Activated gamma-delta T cell treated with Interleukin-2 at 50 U/mL for 16 hours (primary cell): ENCODE data around the gene SNRPB.
"Not testable (repeated sequence)": the region's sequence is repeated elsewhere in the genome, so short reads cannot be mapped to it uniquely, and the experiment has no call there.

Experiments used
- DNase-seq: peaks from one replicate; pipeline ENCODE4 v3.0.0-alpha.2; 2020

The SNRPB gene

GRCh38 chr20:2470423-2471193, at the start of gene SNRPB:
SNRPB (minus strand) TSS chr20:2470789; CDS start chr20:2470690, 99 bp downstream.
- DNase-seq, result peak; percentile 95

- DNase-seq, result no peak
Observed at GRCh38 chr20:2519115-2519809, 48.7 kb upstream of the SNRPB start.

DNA sequence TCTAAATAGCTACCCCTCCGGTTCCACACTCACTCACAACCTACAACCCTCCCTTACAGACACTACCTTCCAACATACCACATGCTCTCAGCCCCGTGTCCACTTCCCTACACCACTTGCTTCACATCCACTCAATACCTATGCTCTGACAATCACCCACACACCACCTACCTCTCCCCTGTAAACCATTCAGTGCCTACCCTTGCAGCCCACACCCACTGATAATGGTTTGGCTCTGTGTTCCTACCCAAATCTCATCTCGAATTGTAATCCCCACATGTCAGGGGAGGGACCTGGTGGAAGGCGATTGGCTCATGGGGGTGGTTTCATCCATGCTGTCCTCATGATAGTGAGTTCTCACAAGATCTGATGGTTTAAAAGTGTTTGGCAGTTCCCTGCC, 48.0 kb upstream of the SNRPB start:
- no peak for DNase-seq

DNA sequence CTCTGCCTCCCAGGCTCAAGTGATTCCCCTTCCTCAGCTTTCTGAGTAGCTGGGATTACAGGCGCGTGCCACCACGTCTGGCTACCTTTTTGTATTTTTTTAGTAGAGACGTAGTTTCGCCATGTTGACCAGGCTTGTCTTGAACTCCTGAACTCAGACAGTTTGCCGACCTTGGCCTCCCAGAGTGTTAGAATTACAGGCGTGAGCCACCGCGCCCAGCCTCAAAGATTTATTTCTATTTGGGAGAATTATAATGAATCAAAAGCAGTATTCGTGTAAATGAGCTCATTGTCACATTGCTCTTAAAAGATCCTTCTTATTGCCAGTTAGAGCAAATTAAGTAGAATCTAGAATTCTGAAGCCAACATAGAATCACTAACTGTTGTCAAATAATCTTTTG, 47.5 kb upstream of the SNRPB start:
- no peak for DNase-seq

GRCh38 chr20:2516399-2516798, 45.8 kb upstream of the SNRPB start:
- DNase-seq, result no peak

- no peak for DNase-seq
Observed at GRCh38 chr20:2515203-2515602, 44.6 kb upstream of the SNRPB start.

DNA sequence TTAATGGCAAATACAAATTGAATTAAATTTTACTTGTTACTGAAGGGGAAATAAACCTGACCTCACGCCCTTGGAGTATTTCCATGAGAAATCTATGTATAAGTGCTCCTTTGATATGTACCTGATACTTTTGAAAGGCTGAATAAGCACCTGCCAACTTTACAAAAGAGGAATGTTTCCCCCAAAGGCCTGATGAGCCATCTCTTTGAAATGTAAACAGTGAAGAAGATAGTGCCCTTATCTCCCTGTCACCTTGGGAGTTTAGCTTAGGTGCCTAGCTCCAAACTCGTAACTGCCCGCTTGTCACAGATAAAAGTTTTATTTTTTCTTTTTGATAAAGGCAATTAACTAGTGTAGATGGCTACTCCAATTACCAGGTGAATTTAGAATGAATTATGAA, 39.2 kb upstream of the SNRPB start:
- no peak for DNase-seq

GRCh38 chr20:2509468-2509781, 38.8 kb upstream of the SNRPB start:
- DNase-seq, result no peak

DNA sequence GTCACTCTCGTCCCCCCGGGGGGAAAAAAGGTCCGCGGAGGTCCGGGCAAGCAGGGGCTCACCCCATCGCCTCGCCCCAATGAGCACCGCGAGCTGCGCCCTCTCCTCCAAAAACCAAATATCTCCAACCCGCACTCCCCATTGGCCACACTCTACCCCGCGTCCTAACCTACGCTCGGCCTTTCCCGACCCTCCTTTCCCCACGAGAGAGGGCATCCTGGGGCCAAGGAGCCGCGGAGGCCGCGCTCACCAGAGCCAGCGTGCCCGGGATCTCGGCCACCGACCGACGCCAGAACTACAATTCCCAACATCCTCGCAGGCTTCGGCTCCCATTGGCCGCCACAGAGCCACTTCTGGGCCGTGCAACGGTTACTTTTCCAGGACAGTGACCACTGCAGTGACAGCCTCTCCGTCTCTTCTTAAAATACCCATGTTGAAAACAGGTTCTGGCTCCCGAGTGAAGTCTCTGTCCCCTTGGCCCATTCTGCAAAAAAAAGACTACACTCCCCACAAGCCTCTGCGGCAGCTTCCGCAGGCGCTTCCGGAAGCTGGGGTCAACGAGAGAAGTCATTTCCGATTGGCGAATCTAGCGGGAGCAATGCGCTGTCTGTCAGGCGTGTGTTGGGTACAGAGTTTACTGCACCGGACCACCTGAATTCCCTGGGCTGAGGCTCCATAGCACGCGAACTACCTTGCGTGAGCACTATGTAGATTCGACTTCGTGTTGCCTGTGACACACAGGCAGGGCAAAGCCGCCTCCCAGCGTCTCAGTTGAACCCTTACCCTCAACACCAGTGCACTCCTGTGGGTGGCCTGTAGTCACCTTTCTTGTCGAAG, 38.3 kb upstream of the SNRPB start, which contains the start of gene ZNF343:
ZNF343 (minus strand) TSS at position 285 of the 837 bp plus-strand sequence. CDS start 15,020 bp downstream, outside the sequence.
- DNase-seq, result peak; percentile 72

DNA sequence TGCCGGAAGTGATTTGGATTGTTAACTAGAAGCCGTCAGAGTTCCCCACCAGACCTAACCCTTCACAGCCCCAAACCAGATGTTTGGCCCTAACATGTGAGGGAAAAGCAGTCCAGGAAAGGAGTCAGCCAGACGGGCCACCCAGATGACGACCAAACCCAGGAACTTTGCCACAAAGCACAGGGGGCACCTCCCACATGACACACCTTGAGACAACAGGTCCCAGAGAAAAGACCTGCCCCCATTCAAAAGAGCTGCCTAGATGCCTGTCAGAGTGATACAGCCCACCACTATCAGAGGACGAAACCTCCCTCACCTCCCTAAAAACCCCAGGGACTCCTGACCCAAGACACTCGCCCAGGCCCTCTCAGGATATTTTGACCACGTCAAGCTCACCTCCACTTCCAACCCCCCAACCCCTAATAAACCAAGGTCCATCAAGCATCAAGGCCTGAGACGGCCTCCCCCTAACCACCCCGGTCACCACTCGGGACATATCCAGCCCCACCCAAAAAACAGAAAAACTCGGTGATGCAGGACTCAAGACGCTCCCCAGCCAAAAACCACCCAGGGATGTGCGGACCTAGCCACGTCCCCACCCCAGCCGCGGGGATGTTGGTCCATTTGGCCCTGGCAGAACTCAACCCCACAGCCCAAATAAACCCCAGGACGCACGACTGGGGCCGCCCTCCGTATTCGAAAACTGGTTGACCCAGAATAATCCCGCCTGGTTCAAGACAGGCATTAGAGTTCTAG, 37.5 kb upstream of the SNRPB start:
- no peak for DNase-seq

DNA sequence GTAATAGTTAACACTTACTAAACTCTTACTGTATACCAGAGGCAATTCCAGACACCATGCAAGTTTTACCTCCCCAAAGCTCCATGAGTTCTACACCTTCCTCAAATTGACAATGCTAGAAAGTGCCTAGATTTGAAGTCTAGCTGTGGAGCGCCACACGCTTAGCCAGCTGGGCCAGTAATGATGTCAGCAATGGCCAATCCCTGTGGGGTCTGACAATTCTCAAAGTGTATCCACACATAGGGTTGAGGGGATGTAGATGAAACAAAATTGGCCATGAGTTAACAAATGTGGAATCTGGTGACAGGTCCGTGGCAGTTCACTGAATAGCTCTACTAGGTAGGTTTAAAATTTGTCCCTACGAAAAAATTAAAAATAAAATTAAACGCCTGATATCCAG, 36.9 kb upstream of the SNRPB start:
- no peak for DNase-seq

DNA sequence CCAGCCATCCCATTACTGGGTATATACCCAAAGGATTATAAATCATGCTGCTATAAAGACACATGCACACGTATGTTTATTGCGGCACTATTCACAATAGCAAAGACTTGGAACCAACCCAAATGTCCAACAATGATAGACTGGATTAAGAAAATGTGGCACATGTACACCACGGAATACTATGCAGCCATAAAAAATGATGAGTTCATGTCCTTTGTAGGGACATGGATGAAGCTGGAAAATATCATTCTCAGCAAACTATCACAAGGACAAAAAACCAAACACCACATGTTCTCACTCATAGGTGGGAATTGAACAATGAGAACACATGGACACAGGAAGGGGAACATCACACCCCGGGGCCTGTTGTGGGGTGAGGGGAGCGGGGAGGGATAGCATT, 35.8 kb upstream of the SNRPB start:
- DNase-seq, result not testable (repeated sequence)

DNA sequence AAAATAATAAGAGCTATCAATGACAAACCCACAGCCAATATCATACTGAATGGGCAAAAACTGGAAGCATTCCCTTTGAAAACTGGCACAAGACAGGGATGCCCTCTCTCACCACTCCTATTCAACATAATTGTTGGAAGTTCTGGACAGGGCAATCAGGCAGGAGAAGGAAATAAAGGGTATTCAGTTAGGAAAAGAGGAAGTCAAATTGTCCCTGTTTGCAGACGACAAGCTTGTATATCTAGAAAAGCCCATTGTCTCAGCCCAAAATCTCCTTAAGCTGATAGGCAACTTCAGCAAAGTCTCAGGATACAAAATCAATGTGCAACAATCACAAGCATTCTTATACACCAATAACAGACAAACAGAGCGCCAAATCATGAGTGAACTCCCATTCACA, 34.2 kb upstream of the SNRPB start:
- not testable (repeated sequence) for DNase-seq

DNA sequence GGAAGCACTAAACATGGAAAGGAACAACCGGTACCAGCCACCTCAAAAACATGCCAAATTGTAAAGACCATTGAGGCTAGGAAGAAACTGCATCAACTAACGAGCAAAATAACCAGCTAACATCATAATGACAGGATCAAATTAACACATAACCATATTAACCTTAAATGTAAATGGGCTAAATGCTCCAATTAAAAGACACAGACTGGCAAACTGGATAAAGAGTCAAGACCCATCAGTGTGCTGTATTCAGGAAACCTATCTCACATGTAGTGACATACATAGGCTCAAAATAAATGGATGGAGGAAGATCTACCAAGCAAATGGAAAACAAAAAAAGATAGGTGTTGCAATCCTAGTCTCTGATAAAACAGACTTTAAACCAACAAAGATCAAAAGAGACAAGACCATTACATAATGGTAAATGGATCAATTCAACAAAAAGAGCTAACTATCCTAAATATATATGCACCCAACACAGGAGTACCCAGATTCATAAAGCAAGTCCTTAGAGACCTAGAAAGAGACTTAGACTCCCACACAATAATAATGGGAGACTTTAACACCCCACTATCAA, 32.3 kb upstream of the SNRPB start:
- not testable (repeated sequence) for DNase-seq

DNA sequence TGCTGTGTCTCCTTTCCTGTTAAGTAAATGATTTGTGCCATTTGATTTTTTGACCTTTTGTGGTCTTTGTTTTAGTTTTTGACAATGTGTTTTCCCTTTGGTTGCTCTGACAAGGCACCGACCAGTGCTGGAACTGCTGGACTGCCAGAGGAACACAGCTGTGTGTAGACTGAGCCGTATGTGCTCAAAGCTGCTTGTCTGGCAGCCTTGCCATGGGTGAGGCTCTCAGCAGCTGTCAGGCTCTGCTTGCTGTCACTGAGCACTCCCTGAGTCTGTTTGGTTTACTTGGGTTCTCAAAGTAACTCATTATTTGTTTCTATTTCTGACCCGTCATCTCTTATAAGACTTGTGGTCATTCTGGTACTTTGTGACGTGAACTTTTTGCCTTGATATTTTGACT, 15.1 kb upstream of the SNRPB start:
- DNase-seq, result no peak

DNA sequence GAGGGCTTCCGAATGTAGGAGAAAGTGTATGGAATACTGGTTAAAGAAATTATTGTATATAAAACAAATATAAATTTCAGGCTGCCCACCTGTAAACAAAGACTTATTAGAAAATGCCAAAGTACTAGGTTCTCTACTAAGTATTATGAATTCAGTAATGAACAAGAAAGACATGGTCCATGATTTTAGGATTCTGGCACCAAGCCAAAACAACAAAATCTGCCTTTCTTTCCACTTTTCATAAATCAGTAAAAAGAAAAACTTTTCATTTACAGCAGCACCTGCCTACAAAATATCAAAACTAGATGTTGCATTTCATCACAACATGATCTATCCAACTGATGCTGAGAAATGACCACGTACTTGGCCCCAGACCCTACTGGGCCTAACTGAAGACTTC, 14.5 kb upstream of the SNRPB start:
- no peak for DNase-seq

- DNase-seq, result no peak
Observed at GRCh38 chr20:2483504-2483903, 12.9 kb upstream of the SNRPB start.

DNA sequence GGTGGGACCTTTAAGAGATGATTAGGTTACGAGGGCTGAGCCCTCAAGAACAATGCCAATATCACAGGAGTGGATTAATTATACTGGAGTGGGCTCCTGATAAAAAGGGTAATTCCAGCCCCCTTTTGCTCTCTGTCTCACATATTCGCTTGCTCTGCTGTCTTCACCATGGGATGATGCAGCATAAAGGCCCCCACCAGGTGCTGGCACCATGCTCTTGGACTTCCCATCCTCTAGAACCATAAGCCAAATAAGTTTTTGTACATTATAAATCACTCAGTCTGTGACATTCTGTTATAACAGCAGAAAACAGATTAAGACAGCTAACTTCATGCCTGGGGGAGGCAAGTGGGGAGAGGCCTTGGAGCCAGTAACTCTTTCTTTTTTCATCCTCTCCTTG, 9.8 kb upstream of the SNRPB start:
- no peak for DNase-seq

DNA sequence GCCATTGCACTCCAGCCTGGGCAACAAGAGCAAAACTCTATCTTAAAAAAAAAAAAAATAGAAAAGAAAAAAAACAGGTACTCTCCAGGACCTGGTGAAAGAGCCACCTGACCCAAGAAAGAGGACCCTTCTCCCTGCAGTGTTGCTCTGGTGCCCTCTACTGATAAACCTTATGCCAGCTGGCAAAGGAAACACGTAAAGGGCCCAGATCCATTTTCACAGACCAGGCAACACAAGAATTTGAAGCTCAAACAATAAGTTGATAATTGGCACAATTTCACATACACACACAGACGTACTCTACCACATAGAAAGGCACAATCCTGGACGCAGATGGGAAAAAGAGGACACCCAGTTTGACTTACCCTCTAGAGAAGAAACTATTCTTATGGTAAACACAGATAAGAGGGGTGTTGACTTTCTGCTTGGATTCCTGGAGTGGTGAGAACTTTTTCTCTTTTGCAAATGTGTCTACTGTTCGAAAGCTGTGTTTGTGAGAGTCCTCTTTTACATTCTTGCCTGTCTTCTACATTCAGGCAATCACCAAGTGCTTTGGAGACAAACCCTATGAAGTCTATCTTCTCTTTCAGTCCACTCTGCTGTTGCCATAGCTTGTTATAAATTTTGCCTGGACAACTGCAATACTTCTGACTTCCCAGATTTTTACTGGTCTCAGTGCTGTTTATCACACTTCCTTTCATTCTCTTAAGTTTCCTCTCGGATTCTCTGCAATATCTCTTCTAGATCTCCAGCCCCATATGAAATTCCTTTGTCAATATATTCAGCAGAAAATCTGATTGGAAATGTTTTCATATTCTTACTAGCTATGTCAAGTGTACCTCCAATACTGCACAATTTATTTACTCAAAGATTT, 6.4 kb upstream of the SNRPB start:
- no peak for DNase-seq

DNA sequence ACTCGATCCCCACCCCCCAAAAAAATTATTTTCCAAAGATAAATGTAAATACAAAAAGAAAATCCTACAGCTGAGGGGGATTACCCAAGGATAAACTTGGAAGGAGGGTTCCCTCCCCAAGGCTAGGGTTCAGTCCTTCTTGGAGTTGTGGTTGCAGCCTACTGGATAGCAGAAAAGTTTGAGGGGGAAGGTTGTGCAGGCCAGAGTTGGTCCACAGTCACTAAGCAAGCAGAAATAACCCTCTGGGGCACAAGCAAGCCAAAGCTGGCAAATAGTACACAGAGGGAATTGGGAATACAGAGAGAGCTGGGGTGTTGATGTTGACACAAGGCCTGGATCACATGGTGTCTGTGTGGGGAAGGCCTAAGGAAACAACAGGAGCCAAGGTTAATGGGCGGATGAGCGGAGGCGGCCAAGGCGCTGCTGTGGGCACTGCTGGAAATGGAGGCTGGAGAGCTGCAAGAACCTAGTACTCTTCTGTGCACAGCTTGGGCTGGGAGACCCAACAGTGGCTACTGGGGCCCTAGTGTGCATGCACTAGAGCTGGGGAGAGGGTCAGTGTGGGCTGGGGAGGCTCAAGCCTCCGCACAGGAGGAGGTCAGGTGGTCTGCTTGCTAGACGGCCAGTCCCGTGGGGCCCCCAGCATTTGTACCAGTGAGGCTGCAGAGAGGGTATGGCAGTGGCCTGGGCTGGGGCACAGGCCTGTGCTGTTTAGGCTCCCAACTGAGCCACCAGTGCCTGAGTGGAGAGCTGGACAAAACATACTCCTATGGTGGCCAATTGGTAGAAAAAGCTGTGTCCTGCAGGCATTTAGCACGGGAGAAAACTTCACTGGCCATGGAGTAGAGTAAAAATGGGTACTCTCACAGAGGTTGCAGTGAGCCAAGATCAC, 5.5 kb upstream of the SNRPB start:
- DNase-seq, result no peak
